K562 (cell line): Measurements from ENCODE around the gene KNOP1. TPM values are rescaled to one million over a fixed set of nuclear protein-coding genes. Genes with fewer than 3 reads are reported as not detected.
"Not testable (repeated sequence)": the region's sequence is repeated elsewhere in the genome, so short reads cannot be mapped to it uniquely, and the experiment has no call there.

Experiments
- ATAC-seq: fragments of 200-7000 bp; cut with Tn5 transposase; 3 replicates; pipeline ENCODE4 v1.9.1; 2020; ENCODE audit warnings: moderate library complexity
- BruUV-seq: library from RNA; stranded (reverse); fragments of 400-500 nt; replicated peaks from 2 replicates; lab custom pipeline; 2021; lab: Mats Ljungman, UMichigan
- CTCF ChIA-PET: fragments of 300-600 bp; formaldehyde crosslinking; extraction: SDS; loops from one replicate; lab custom pipeline; 2021; ENCODE audit warnings: low intra/inter-chr PET ratio; lab: Yijun Ruan, JAX
- POLR2A ChIA-PET: fragments of 300-600, 350-650 bp; sonication (Branson Sonifier 250); formaldehyde crosslinking; extraction: SDS; loops from one replicate; lab custom pipeline; 2021; ENCODE audit warnings: antibody characterized with exemption, inconsistent platforms; lab: Yijun Ruan, JAX
- DNase-seq, 4 experiments: peaks; one replicate each; pipeline versions ENCODE4 v3.0.0 to v3.0.0-alpha.2; 2011 to 2018; ENCODE audit warnings: low spot score in 3 of 4, mixed read lengths in 3 of 4; ENCODE audit errors: extremely low read depth in 1 of 4
- FAIRE-seq: peaks from 2 replicates; lab custom pipeline; 2011; peaks lifted over from hg19 to GRCh38; lab: Jason Lieb, UNC
- H2AFZ ChIP-seq: 2 replicates; pipeline ENCODE4 v1.6.0; 2011; ENCODE audit warnings: low read depth, low read length, control low read depth, inconsistent platforms
- H3K27ac ChIP-seq: fragments of 200-600 bp; 3 replicates; pipeline ENCODE4 v1.8.0; 2011; ENCODE audit warnings: low read depth, mild to moderate bottlenecking, control low read depth, inconsistent platforms, low read length, moderate library complexity, mixed read lengths; ENCODE audit errors: extremely low read depth
- H3K27me3 ChIP-seq, 2 experiments: fragments of 300-600 bp in 1 of 2; 2 replicates in 1 of 2; 3 replicates in 1 of 2; pipeline versions ENCODE4 v1.6.0 to v1.8.0; 2011; ENCODE audit warnings: inconsistent platforms in 2 of 2, low read length in 2 of 2, mild to moderate bottlenecking in 1 of 2, mixed read lengths in 1 of 2, moderate library complexity in 1 of 2; ENCODE audit not compliant: control insufficient read depth in 2 of 2, insufficient read depth in 2 of 2
- H3K36me3 ChIP-seq: fragments of 300-600 bp; 3 replicates; pipeline ENCODE4 v1.8.0; 2011; ENCODE audit warnings: mild to moderate bottlenecking, low read length, inconsistent platforms; ENCODE audit not compliant: control insufficient read depth, insufficient read depth
- H3K4me1 ChIP-seq, 2 experiments: fragments of 200-600 bp in 1 of 2; replicated peaks in 1 of 2; 2 replicates in 1 of 2; 3 replicates in 1 of 2; pipeline versions ENCODE4 v1.5.1 to v1.8.0; 2011; ENCODE audit warnings: inconsistent platforms in 2 of 2, low read length in 2 of 2, mild to moderate bottlenecking in 1 of 2, mixed read lengths in 1 of 2, moderate library complexity in 1 of 2; ENCODE audit not compliant: control insufficient read depth in 2 of 2, insufficient read depth in 2 of 2
- H3K4me2 ChIP-seq: 2 replicates; pipeline ENCODE4 v1.6.1; 2011; ENCODE audit warnings: low read length, control low read depth, inconsistent platforms, mixed read lengths; ENCODE audit not compliant: insufficient read depth
- H3K4me3 ChIP-seq: fragments of 200-600 bp; sonication (generic), shearing (Covaris generic); 2 replicates; pipeline ENCODE4 v1.5.1; 2016; ENCODE audit warnings: control low read depth, inconsistent platforms
- H3K79me2 ChIP-seq: fragments of 200-600 bp; 3 replicates; pipeline ENCODE4 v1.8.0; 2011; ENCODE audit warnings: low read length, inconsistent platforms; ENCODE audit not compliant: control insufficient read depth, insufficient read depth
- H3K9ac ChIP-seq, 2 experiments: 2 replicates each; pipeline versions ENCODE4 v1.6.0 to v1.6.1; 2011; ENCODE audit warnings: low read depth in 2 of 2, low read length in 2 of 2, control low read depth in 1 of 2, inconsistent platforms in 1 of 2, mild to moderate bottlenecking in 1 of 2, mixed read lengths in 1 of 2; ENCODE audit not compliant: insufficient read depth in 1 of 2
- H3K9me1 ChIP-seq: one replicate; pipeline ENCODE4 v1.6.0; 2011; ENCODE audit warnings: inconsistent platforms, mild to moderate bottlenecking, low read length, moderate library complexity; ENCODE audit not compliant: control insufficient read depth, insufficient read depth
- H3K9me3 ChIP-seq: replicated peaks from 2 replicates; pipeline ENCODE4 v1.5.1; 2011; ENCODE audit warnings: low read depth, low read length, inconsistent platforms; ENCODE audit not compliant: control insufficient read depth, insufficient read depth
- H4K20me1 ChIP-seq: replicated peaks from 2 replicates; pipeline ENCODE4 v1.6.1; 2011; ENCODE audit warnings: low read length, inconsistent platforms, mixed read lengths; ENCODE audit not compliant: control insufficient read depth, insufficient read depth
- DNMT1 ChIP-seq: fragments of 450-650 bp; IDR thresholded peaks from 2 replicates; pipeline ENCODE4 v1.6.1; 2016; ENCODE audit warnings: antibody characterized with exemption, mild to moderate bottlenecking
- GTF2B ChIP-seq: IDR thresholded peaks from 2 replicates; pipeline ENCODE4 v1.6.1; 2011; ENCODE audit not compliant: insufficient read length; ENCODE audit errors: extremely low read depth
- PHF20 ChIP-seq: fragments of 450-650 bp; IDR thresholded peaks from 2 replicates; pipeline ENCODE4 v1.6.1; 2018; ENCODE audit not compliant: partially characterized antibody
- RAD21 ChIP-seq, 2 experiments: fragments of 250-450 bp in 1 of 2; fragments of 450-650 bp in 1 of 2; sonication (Bioruptor Pico) in 1 of 2; formaldehyde crosslinking in 1 of 2; IDR thresholded peaks in 1 of 2; conservative IDR thresholded peaks in 1 of 2; 2 replicates each; pipeline versions ENCODE4 v1.4.0 to v1.8.0; 2020 to 2022; ENCODE audit warnings: mild to moderate bottlenecking in 2 of 2, moderate library complexity in 1 of 2
- XRCC5 ChIP-seq: fragments of 200-400 bp; formaldehyde crosslinking; IDR thresholded peaks from 2 replicates; pipeline ENCODE4 v1.6.1; 2017; ENCODE audit warnings: low read depth, mild to moderate bottlenecking, low read length
- ZFP91 ChIP-seq: sonication (generic); formaldehyde crosslinking; IDR thresholded peaks from 2 replicates; pipeline ENCODE4 v1.8.0; 2022; ENCODE audit warnings: mild to moderate bottlenecking, missing genetic modification reagents
- WGBS: fragments of 100-300 bp; shearing (Covaris generic); methylation state at CpG from one replicate; pipeline ENCODE4 v1.1.6; 2016; ENCODE audit warnings: low coverage, mixed read lengths; ENCODE audit not compliant: insufficient coverage; ENCODE audit errors: missing lambda C conversion rate; 5-methylcytosine and 5-hydroxymethylcytosine counted together
- in situ Hi-C: fragments of 300-500 bp; cut with MboI; formaldehyde crosslinking; loops from 4 replicates; pipeline ENCODE4 v1.15.0; 2018; ENCODE audit warnings: inconsistent platforms, mixed read lengths
- intact Hi-C: fragments of 100-400 bp; cut with micrococcal nuclease; formaldehyde crosslinking; loops from 2 replicates; pipeline ENCODE4 v1.14.2; 2022
- polyA plus RNA-seq, 8 experiments: library from polyadenylated mRNA; depleted of rRNA in 4 of 8; stranded (reverse) in 5 of 8; unstranded in 3 of 8; fragments of >200 nt; fragmentation: Nextera tagmentation in 2 of 8; fragmentation: Illumina TruSeq in 1 of 8; extraction: Ambion mirVana in 2 of 8; extraction: Trizol in 1 of 8; gene quantifications; 2 replicates each; pipeline versions ENCODE4 v1.2.1 to v1.2.3, GENCODE V29; 2011 to 2014; ENCODE audit warnings: inconsistent platforms in 1 of 8, missing spikeins in 1 of 8
- total RNA-seq, 7 experiments: library from RNA; depleted of rRNA in 6 of 7; stranded (reverse); fragments of >200 nt in 6 of 7; fragmentation: Illumina TruSeq in 2 of 7; extraction: Trizol in 2 of 7; gene quantifications; 2 replicates each; pipeline versions ENCODE4 v1.2.1 to v1.2.3, GENCODE V29; 2011 to 2021; ENCODE audit warnings: low replicate concordance in 1 of 7

Gene KNOP1
- total and polyA plus RNA-seq, 9 of the 15 experiments (the other 6 are each of a cell fraction or from before 2014, with no cell fraction given), result 22.4 to 57.6 (median 39.3) TPM

GRCh38 chr16:19680881-19681340 lies 37.1 kb downstream of the KNOP1 start (continued):
- TF ChIP-seq GTF2B (no peak), XRCC5 (no peak), PHF20 (no peak), RAD21 (CRISPR knock-in tag; conservative IDR thresholded peaks at IDR 0.05 in 1 of 2, IDR thresholded peaks at IDR 0.05 in 1 of 2) (peak in 1 of 2 experiments; percentile 55; a peak in 2 of 4 replicates), ZFP91 (no peak), DNMT1 (no peak)

GRCh38 chr16:19679281-19679680 lies 38.7 kb downstream of the KNOP1 start:
- H3K9me3 ChIP-seq, in situ Hi-C loops, ATAC-seq, H3K4me2 ChIP-seq, H3K9ac ChIP-seq, H2AFZ ChIP-seq, H3K4me1 ChIP-seq, H3K4me3 ChIP-seq, intact Hi-C loops, H3K36me3 ChIP-seq, DNase-seq, H3K79me2 ChIP-seq, BruUV-seq, H4K20me1 ChIP-seq, CTCF ChIA-PET, H3K27ac ChIP-seq, FAIRE-seq, H3K9me1 ChIP-seq, H3K27me3 ChIP-seq: not testable (repeated sequence)
- POLR2A ChIA-PET, result interaction anchor here (0.6 kb wide), 1 partner anchor 17 kb away, joined by 3 read pairs; no protein-coding TSS in a partner anchor
- 64% methylated on average over 6 of the region's 6 CpGs for WGBS
